Erythroblast (primary cell): ENCODE data around the gene ST14.

Experiments
- GATA1 ChIP-seq: IDR thresholded peaks from 2 replicates; pipeline ENCODE4 v1.6.1; 2011; ENCODE audit warnings: low read depth, mild to moderate bottlenecking, control low read depth, low read length, moderate library complexity
- POLR2A ChIP-seq: IDR thresholded peaks from 2 replicates; pipeline ENCODE4 v1.6.1; 2011; ENCODE audit warnings: mild to moderate bottlenecking, low read length

DNA sequence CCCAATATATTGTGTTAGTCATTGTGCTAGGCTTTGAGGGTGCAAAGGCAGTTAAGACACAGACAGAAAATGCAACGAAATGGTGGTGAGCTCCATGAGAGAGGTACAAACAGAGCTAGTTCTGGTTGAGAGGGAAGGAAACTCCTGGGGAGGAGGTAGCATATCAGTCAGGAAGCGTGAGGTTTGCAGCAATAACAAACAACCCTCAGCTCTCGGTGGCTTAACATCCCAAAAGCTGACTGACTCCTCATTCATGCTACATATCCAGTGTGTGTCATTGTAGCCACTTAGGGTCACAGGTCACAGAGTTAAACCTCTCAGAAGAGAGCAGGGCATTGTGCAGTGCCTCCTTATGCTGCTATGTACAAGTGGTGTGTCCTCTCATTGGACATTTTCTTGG, 1.7 kb upstream of the ST14 start:
- TF ChIP-seq POLR2A (no peak), GATA1 (no peak)
